GM21576 (cell line): ENCODE results near the gene CD59.
"Not testable (repeated sequence)": the region's sequence is repeated elsewhere in the genome, so short reads cannot be mapped to it uniquely, and the experiment has no call there.

Source experiments
- ATAC-seq: cut with Tn5 transposase; IDR thresholded peaks from one replicate; pipeline ENCODE4 v1.9.1; 2021; ENCODE audit warnings: mild to moderate bottlenecking, moderate library complexity; ENCODE audit not compliant: unreplicated experiment

Gene CD59

GRCh38 chr11:33743291-33743690 lies 7.1 kb upstream of the CD59 start:
- no peak for ATAC-seq

- ATAC-seq = no peak
Measured at GRCh38 chr11:33742249-33742851, 6.1 kb upstream of the CD59 start.

DNA sequence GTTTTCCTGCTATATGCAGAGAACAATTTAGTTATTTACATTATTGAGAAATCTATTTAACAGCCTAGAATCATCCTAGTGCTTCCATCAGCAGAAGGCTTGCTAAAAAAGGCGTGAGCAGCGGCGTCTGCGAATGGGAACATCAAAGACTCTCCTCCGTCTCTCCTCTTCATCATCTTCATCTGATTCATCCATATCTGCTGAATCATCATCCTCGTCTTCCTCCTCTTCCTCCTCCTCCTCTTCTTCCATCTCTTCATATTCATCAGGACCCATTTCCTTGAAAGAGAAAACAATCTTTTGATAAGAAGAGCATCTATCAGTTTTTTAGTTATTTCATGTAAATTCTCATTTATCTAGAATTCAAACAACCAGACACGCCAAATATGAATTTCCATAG lies 5.6 kb upstream of the CD59 start:
- ATAC-seq = no peak

GRCh38 chr11:33737362-33737821 lies 1.2 kb upstream of the CD59 start:
- ATAC-seq = no peak

DNA sequence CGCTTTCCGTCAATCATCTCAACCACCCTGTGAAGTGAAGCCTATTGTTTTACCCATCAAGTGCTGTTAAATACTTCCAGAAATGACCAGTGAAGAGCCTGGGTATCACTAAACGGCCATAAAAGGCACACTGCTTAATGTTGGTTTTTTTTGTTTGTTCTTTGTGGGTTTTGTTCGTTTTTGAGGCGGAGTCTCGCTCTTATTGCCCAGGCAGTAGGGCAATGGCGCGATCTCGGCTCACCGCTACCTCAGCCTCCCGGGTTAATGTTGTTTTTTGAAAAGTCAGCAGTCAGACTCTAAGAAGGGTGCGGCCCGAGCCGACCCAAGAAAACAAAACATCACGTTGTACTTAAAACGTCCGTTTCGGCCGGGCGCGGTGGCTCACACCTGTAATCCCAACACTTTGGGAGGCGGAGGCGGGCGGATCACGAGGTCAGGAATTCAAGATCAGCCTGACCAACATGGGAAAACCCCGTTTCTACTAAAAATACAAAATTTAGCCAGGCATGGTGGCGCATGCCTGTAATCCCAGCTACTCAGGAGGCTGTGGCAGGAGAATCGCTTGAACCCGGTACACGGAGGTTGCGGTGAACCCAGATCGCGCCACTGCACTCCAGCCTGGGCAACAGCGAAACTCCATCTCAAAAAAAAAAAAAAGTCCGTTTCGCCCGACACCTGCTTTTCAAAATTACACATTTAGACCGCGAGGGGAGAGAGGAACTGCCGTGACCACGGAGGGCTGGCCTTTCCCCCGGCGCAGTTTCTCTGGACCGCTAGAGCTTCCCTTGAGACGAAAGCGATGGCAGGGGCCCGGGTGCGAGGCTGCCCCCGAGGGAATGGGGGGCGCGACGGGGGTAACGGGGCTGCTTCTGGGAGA lies 714 bp downstream of the CD59 start:
- ATAC-seq = peak; percentile 51

GRCh38 chr11:33734441-33735270 lies 1.6 kb downstream of the CD59 start:
- no peak for ATAC-seq

DNA sequence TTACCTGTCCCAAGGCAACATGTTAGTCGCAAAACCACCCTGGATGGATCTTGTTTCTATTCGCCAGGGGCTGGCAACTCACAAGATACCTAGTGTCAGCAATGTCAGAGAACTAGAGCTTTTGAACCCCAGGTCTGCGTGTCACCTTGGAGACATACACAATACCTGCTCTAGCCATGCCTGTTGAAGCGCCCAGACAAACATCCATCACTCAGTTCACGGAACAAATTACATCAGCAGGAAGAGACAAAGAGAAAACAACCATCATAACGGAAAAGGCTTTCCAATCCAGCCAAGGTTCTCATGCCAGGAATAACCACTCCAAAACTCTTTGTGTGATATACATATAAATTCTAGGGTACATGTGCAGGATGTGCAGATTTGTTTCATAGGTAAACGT lies 2.2 kb downstream of the CD59 start:
- ATAC-seq = no peak

GRCh38 chr11:33731723-33732531 lies 4.3 kb downstream of the CD59 start:
- no peak for ATAC-seq

- no peak for ATAC-seq
Measured at GRCh38 chr11:33730716-33731115, 5.5 kb downstream of the CD59 start.

GRCh38 chr11:33729072-33729664 lies 7.1 kb downstream of the CD59 start:
- ATAC-seq = not testable (repeated sequence)

DNA sequence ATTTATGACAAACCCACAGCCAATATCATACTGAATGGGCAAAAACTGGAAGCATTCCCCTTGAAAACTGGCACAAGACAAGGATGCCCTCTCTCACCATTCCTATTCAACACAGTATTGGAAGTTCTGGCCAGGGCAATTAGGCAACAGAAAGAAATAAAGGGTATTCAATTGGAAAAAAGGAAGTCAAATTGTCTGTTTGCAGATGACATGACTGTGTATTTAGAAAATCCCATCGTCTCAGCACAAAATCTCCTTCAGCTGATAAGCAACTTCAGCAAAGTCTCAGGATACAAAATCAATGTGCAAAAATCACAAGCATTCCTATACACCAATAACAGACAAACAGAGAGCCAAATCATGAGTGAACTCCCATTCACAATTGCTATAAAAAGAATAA lies 8.7 kb downstream of the CD59 start:
- ATAC-seq = not testable (repeated sequence)

DNA sequence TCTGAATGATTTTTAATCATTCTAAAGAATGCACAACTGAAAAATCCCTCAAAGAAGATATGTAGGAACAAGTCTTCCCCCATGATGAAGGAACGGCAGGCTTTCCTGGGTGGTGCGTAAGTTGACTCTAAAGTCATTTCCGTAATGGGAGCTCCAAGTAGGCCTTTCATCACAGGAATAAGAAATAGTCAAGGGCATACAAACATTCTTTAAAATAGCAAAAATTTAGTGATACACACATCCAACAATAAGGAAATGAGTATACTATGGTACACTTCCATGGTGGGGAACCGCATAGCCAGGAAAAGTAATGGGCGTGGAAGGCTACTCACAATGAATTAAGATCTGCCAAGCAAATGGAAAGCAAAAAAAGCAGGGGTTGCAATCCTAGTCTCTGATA lies 10.7 kb downstream of the CD59 start:
- no peak for ATAC-seq

DNA sequence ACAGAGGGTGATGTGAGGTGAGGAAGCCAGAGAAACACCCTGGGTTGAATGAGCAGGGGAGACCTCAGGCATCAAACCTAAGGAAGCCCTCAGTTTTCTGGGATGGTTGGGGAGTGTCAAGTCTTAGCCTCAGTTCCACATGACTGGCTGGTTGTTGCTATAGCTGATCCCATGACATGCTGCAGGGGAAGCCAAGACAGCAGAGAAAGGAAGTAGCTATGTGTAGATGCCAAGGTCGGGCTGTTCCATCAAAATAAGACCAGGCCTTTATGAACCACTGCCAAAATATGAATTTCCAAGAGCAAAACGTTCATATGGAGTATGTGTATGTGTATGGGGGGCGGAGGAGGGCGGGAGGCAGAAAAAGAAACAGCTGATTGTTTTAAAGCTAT lies 11.6 kb downstream of the CD59 start:
- no peak for ATAC-seq

- no peak for ATAC-seq
Measured at GRCh38 chr11:33723238-33723881, 12.9 kb downstream of the CD59 start.

DNA sequence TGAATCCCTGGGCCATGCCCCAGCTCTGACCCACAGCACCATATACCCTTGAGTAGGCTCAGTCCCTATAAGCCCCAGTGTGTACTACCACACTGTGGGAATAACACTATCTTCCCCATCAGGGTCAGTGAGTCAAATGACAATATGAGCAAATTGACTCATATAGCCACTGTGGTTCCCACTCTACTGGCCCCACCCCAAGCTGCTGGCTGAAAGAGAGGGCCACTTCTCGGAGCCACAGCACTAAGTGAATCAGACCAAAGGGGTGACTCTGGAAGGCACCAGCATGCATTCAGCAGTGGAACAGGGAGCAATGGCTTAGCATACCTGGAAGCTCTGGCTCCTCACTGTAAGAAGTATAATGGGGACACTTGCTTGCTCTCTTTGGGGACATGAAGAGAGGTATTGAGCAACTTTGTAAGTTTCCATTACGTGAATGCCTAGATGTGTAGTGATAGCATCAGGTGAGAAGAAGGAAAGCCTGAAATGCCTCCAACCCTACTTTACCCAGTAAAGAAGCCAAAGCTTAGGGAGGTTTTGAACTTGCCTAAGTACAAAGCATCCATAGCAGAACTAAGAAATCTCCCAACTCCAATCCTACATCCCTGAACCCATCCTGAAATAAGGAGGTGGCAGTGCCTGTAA lies 13.5 kb downstream of the CD59 start:
- peak; percentile 61 for ATAC-seq

DNA sequence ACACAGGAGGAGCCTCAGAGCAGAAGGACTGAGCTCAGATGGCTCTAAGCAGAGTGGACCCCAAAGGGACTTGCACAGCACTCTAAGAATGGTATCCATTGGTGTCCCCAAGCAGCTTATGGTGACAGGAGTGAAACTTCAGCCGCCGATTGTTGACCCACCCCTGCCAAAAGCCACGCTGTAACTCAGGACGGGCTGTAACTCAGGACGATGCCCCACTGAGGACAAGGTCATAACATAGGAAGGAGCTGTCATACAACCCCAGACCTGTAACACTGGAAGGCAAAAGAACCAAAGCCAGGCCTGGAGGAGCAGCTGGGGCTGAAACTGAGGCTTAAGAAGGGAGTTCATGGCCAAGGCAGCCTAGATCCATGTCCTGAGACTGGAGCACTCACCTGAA lies 14.2 kb downstream of the CD59 start:
- ATAC-seq = no peak

GRCh38 chr11:33721426-33721825 lies 14.8 kb downstream of the CD59 start:
- no peak for ATAC-seq

- no peak for ATAC-seq
Measured at GRCh38 chr11:33719587-33719986, 16.6 kb downstream of the CD59 start.

DNA sequence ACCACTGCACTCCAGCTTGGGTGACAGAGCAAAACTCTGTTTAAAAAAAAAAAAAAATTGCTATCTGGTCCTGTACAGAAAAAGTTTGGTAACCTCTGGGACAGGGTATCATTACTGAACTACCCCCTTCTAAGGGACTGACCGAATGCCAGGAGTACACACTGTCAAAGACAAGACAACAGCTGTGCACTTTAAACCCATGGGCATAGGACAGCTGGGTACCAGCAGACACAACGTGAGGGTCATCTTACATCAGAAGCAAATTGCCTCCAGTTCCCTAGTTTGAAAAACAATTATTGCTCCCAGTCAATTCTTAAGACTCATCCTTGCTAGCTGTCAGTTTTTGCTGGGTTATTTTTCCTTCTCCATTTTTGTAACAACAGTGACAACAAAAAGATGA lies 17.8 kb downstream of the CD59 start:
- no peak for ATAC-seq
